ENCODE data around the gene ZG16B.

The ZG16B gene

GRCh38 chr16:2814551-2815298, 15.4 kb upstream of the ZG16B start:
- H3F3A ChIP-seq (ENCODE audit: low read depth) = no peaks in the 10 kb centered on the region
- TF ChIP-seq CTCF (conservative IDR thresholded peaks at IDR 0.05; ENCODE audit: low read length) (no peak), EZH2phosphoT487 (IDR thresholded peaks at IDR 0.05; ENCODE audit: borderline replicate concordance) (no peak)
- H4K20me1 ChIP-seq (ENCODE audit: insufficient read depth, low read length, poor library complexity, severe bottlenecking) = no peaks in the 10 kb centered on the region
- no peaks in the 10 kb centered on the region for H3K9me3 ChIP-seq (ENCODE audit: insufficient read depth, low read depth, low read length)
- no peak overlapping the region for H3K4me3 ChIP-seq (ENCODE audit: low read length, poor library complexity, severe bottlenecking)
- no peaks in the 10 kb centered on the region for H3K9me2 ChIP-seq (replicated peaks; ENCODE audit: low read depth, low read length)
- no peak overlapping the region for H3K4me2 ChIP-seq (ENCODE audit: low read depth, low read length, poor library complexity, severe bottlenecking)
- H3K4me1 ChIP-seq (ENCODE audit: insufficient read depth, low read length, poor library complexity, severe bottlenecking) = no peaks in the 10 kb centered on the region
- H3K9ac ChIP-seq (ENCODE audit: low read depth, low read length, poor library complexity, severe bottlenecking) = no peak overlapping the region
- no peaks in the 10 kb centered on the region for H3K27me3 ChIP-seq (ENCODE audit: insufficient read depth, low read length, poor library complexity, severe bottlenecking)
- H3K36me3 ChIP-seq (ENCODE audit: insufficient read depth, low read length) = no peaks in the 10 kb centered on the region
- H3K79me2 ChIP-seq (ENCODE audit: insufficient read depth, low read length) = no peaks in the 10 kb centered on the region
- no peak overlapping the region for H2AFZ ChIP-seq (ENCODE audit: low read length)

GRCh38 chr16:2815299-2815771, 14.8 kb upstream of the ZG16B start:
- no peak overlapping the region for H3K4me2 ChIP-seq (ENCODE audit: low read depth, low read length, poor library complexity, severe bottlenecking)
- no peaks in the 10 kb centered on the region for H3K27me3 ChIP-seq (ENCODE audit: insufficient read depth, low read length, poor library complexity, severe bottlenecking)
- H3K9ac ChIP-seq (ENCODE audit: low read depth, low read length, poor library complexity, severe bottlenecking) = no peak overlapping the region
- no peaks in the 10 kb centered on the region for H3K4me1 ChIP-seq (ENCODE audit: insufficient read depth, low read length, poor library complexity, severe bottlenecking)
- no peaks in the 10 kb centered on the region for H3K9me3 ChIP-seq (ENCODE audit: insufficient read depth, low read depth, low read length)
- no peaks in the 10 kb centered on the region for H3K36me3 ChIP-seq (ENCODE audit: insufficient read depth, low read length)
- no peaks in the 10 kb centered on the region for H4K20me1 ChIP-seq (ENCODE audit: insufficient read depth, low read length, poor library complexity, severe bottlenecking)
- TF ChIP-seq CTCF (conservative IDR thresholded peaks at IDR 0.05; ENCODE audit: low read length) (no peak), EZH2phosphoT487 (IDR thresholded peaks at IDR 0.05; ENCODE audit: borderline replicate concordance) (no peak)
- no peaks in the 10 kb centered on the region for H3K9me2 ChIP-seq (replicated peaks; ENCODE audit: low read depth, low read length)
- H2AFZ ChIP-seq (ENCODE audit: low read length) = no peak overlapping the region
- no peaks in the 10 kb centered on the region for H3F3A ChIP-seq (ENCODE audit: low read depth)
- no peak overlapping the region for H3K4me3 ChIP-seq (ENCODE audit: low read length, poor library complexity, severe bottlenecking)
- H3K79me2 ChIP-seq (ENCODE audit: insufficient read depth, low read length) = no peaks in the 10 kb centered on the region

GRCh38 chr16:2816751-2817339, 13.3 kb upstream of the ZG16B start, which contains the start of gene PRSS21:
Gene PRSS21, plus strand, starts transcription at chr16:2817237. Its CDS starts 32 bp downstream, at chr16:2817269.
- Histone ChIP-seq H3K9ac (ENCODE audit: low read depth, low read length, poor library complexity, severe bottlenecking) (no peak within 1 kb of the TSS), H3K4me3 (ENCODE audit: low read length, poor library complexity, severe bottlenecking) (no peak within 1 kb of the TSS), H3K4me2 (ENCODE audit: low read depth, low read length, poor library complexity, severe bottlenecking) (no peak within 1 kb of the TSS), H3K36me3 (ENCODE audit: insufficient read depth, low read length) (no peaks in the 10 kb centered on the region), H3K4me1 (ENCODE audit: insufficient read depth, low read length, poor library complexity, severe bottlenecking) (no peaks in the 10 kb centered on the region), H3K9me2 (replicated peaks; ENCODE audit: low read depth, low read length) (no peaks in the 10 kb centered on the region), H3F3A (ENCODE audit: low read depth) (no peaks in the 10 kb centered on the region), H3K27me3 (ENCODE audit: insufficient read depth, low read length, poor library complexity, severe bottlenecking) (no peaks in the 10 kb centered on the region), H4K20me1 (ENCODE audit: insufficient read depth, low read length, poor library complexity, severe bottlenecking) (no peaks in the 10 kb centered on the region), H2AFZ (ENCODE audit: low read length) (no peak within 1 kb of the TSS), H3K79me2 (ENCODE audit: insufficient read depth, low read length) (no peaks in the 10 kb centered on the region), H3K9me3 (ENCODE audit: insufficient read depth, low read depth, low read length) (no peaks in the 10 kb centered on the region)
- TF ChIP-seq CTCF (conservative IDR thresholded peaks at IDR 0.05; ENCODE audit: low read length) = no peak
- TF ChIP-seq EZH2phosphoT487 (IDR thresholded peaks at IDR 0.05; ENCODE audit: borderline replicate concordance) = no peak

Measured in Loucy (cell line).